OCI-LY3 (cell line): ENCODE data around the gene ATXN7L3B.

ENCODE experiments used
- CTCF ChIP-seq: fragments of 200-600, 300-600 bp; sonication (generic); IDR thresholded peaks from 2 replicates; pipeline ENCODE4 v1.5.1; 2014; ENCODE audit warnings: antibody characterized with exemption, low read length, low read depth
- EZH2phosphoT487 ChIP-seq: fragments of 200-600 bp; shearing (Covaris generic); IDR thresholded peaks from 2 replicates; pipeline ENCODE4 v1.6.1; 2018; ENCODE audit warnings: antibody characterized with exemption, mixed run types, low read depth

GRCh38 chr12:74489543-74489942, 48.1 kb upstream of the ATXN7L3B start:
- TF ChIP-seq CTCF: no peak
- no peak for TF ChIP-seq EZH2phosphoT487
